ENCODE results near the gene C3AR1. TPM values are rescaled to one million over a fixed set of nuclear protein-coding genes. Genes with fewer than 3 reads are reported as not detected.
"Not testable (repeated sequence)": the region's sequence is repeated elsewhere in the genome, so short reads cannot be mapped to it uniquely, and the experiment has no call there.

C3AR1 gene
- total RNA-seq, 2 donors from 2014 or later, result not detected

GRCh38 chr12:8032242-8033152 lies 33.7 kb downstream of the C3AR1 start, which contains the start of gene FOXJ2:
FOXJ2 (plus strand) TSS chr12:8032716; CDS start chr12:8039833, 7,117 bp downstream.
- TF ChIP-seq CTCF (conservative IDR thresholded peaks at IDR 0.05), result peak; percentile 69
- H3K27ac Mint-ChIP-seq, result peak within 1 kb of the TSS; percentile 67
- H3K4me3 ChIP-seq (ENCODE audit: low read length), result peak within 1 kb of the TSS; percentile 91

GRCh38 chr12:8031872-8032241 lies 34.3 kb downstream of the C3AR1 start:
- Histone ChIP-seq H3K27me3 (ENCODE audit: control insufficient read depth, insufficient read depth, low read length, poor library complexity, severe bottlenecking) (no peaks in the 10 kb centered on the region), H3K4me3 (ENCODE audit: low read length) (peak overlapping the region; percentile 91), H3K9ac (ENCODE audit: extremely low read depth, low read length, poor library complexity, severe bottlenecking) (peak overlapping the region; percentile 73), H3K36me3 (ENCODE audit: control insufficient read depth, insufficient read depth, low read length) (peaks cover 6% of the 10 kb centered on the region), H3K4me1 (ENCODE audit: control insufficient read depth, insufficient read depth, low read length) (no peaks in the 10 kb centered on the region), H3K9me3 (ENCODE audit: control insufficient read depth, low read length) (no peaks in the 10 kb centered on the region), H3K27ac (ENCODE audit: low read depth, low read length) (no peak overlapping the region)
- Mint-ChIP-seq H3K36me3 (ENCODE audit: low read depth) (no peaks in the 10 kb centered on the region), H3K9me3 (no peaks in the 10 kb centered on the region), H3K27me3 (ENCODE audit: insufficient read depth) (peaks cover 5% of the 10 kb centered on the region), H3K4me3 (peak overlapping the region; percentile 74), H3K27ac (peak overlapping the region; percentile 67), H3K4me1 (peaks cover 41% of the 10 kb centered on the region)
- DNase-seq, result no peak
- TF ChIP-seq CTCF (conservative IDR thresholded peaks at IDR 0.05), result no peak
- WGBS, 2 experiments (ENCODE audit: insufficient coverage in 1 of 2, insufficient read length in 1 of 2), result 75 to 95% methylated on average over 2 to 5 of the region's 5 CpGs

More at GRCh38 chr12:8032242-8033152, 33.7 kb downstream of the C3AR1 start, which contains the start of gene FOXJ2:
- 0 to 1% methylated on average over 34 to 87 of the region's 93 CpGs for WGBS, 2 experiments (ENCODE audit: insufficient coverage in 1 of 2, insufficient read length in 1 of 2)
- H3K36me3 ChIP-seq (ENCODE audit: control insufficient read depth, insufficient read depth, low read length), result peaks cover 8% of the 10 kb centered on the region
- peak within 1 kb of the TSS; percentile 74 for H3K4me3 Mint-ChIP-seq
- no peaks in the 10 kb centered on the region for H3K36me3 Mint-ChIP-seq (ENCODE audit: low read depth)
- H3K4me1 Mint-ChIP-seq, result peaks cover 47% of the 10 kb centered on the region
- H3K27ac ChIP-seq (ENCODE audit: low read depth, low read length), result peak within 1 kb of the TSS; percentile 39
- H3K9me3 ChIP-seq (ENCODE audit: control insufficient read depth, low read length), result no peaks in the 10 kb centered on the region
- peak; percentile 93 for DNase-seq
- H3K9ac ChIP-seq (ENCODE audit: extremely low read depth, low read length, poor library complexity, severe bottlenecking), result peak within 1 kb of the TSS; percentile 73
- H3K27me3 ChIP-seq (ENCODE audit: control insufficient read depth, insufficient read depth, low read length, poor library complexity, severe bottlenecking), result no peaks in the 10 kb centered on the region
- H3K9me3 Mint-ChIP-seq, result no peaks in the 10 kb centered on the region
- H3K27me3 Mint-ChIP-seq (ENCODE audit: insufficient read depth), result peaks cover 5% of the 10 kb centered on the region
- H3K4me1 ChIP-seq (ENCODE audit: control insufficient read depth, insufficient read depth, low read length), result no peaks in the 10 kb centered on the region

GRCh38 chr12:8031017-8031416 lies 35.1 kb downstream of the C3AR1 start:
- H3K36me3 ChIP-seq (ENCODE audit: control insufficient read depth, insufficient read depth, low read length); H3K9me3 Mint-ChIP-seq; H3K4me1 ChIP-seq (ENCODE audit: control insufficient read depth, insufficient read depth, low read length); DNase-seq; H3K4me3 ChIP-seq (ENCODE audit: low read length); H3K36me3 Mint-ChIP-seq (ENCODE audit: low read depth); H3K27ac Mint-ChIP-seq; H3K27me3 ChIP-seq (ENCODE audit: control insufficient read depth, insufficient read depth, low read length, poor library complexity, severe bottlenecking); H3K27me3 Mint-ChIP-seq (ENCODE audit: insufficient read depth); H3K27ac ChIP-seq (ENCODE audit: low read depth, low read length); H3K9me3 ChIP-seq (ENCODE audit: control insufficient read depth, low read length); H3K9ac ChIP-seq (ENCODE audit: extremely low read depth, low read length, poor library complexity, severe bottlenecking): not testable (repeated sequence)
- Mint-ChIP-seq H3K4me1 (peaks cover 37% of the 10 kb centered on the region), H3K4me3 (peak overlapping the region; percentile 74)
- 90 to 95% methylated on average over 7 to 23 of the region's 23 CpGs for WGBS, 2 experiments (ENCODE audit: insufficient coverage in 1 of 2, insufficient read length in 1 of 2)
